ENCODE measurements around the gene LCK.
"Not testable (repeated sequence)": the region's sequence is repeated elsewhere in the genome, so short reads cannot be mapped to it uniquely, and the experiment has no call there.

LCK gene

DNA sequence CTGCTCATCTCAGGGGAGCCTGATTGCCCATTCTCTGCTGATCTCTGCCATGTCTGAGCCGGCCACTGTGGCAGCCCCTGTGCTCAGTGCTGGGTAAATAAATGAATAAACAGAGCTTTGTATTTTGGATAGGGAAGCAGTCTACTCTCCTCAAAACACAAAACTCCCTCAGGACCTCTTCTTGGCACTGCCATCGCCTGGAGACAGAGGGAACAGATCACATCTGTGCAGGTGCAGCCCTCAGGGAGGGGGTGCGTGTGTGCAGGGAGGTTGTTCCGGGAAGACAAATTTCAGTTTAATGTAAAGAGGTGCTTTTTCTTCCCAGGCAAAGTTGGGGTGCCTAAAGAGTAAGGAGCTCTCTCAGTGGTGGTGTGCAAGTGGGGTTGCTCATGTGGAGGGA, 11.7 kb upstream of the LCK start:
- in situ Hi-C loops (cut with HindIII; ENCODE audit: low sequenced_read_pairs): no loop called here

DNA sequence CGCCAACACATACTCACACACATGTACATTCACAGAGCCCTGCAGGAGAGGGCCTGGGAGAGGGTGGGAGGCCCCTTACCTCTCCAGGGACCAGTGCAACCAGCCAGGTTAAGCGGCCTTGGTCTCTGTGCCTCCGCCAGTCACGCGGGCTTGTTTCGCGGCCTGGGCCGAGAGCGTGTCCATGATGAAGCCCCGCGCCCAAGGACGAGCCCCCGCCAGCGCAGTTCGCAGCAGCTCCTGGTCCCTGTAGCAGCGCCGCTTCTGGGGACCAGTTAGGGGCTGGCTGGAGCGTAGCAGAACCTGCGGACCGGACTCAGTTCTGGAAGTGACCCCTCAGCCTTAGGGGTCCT, 11.3 kb upstream of the LCK start:
- in situ Hi-C loops (cut with HindIII; ENCODE audit: low sequenced_read_pairs): no loop called here

DNA sequence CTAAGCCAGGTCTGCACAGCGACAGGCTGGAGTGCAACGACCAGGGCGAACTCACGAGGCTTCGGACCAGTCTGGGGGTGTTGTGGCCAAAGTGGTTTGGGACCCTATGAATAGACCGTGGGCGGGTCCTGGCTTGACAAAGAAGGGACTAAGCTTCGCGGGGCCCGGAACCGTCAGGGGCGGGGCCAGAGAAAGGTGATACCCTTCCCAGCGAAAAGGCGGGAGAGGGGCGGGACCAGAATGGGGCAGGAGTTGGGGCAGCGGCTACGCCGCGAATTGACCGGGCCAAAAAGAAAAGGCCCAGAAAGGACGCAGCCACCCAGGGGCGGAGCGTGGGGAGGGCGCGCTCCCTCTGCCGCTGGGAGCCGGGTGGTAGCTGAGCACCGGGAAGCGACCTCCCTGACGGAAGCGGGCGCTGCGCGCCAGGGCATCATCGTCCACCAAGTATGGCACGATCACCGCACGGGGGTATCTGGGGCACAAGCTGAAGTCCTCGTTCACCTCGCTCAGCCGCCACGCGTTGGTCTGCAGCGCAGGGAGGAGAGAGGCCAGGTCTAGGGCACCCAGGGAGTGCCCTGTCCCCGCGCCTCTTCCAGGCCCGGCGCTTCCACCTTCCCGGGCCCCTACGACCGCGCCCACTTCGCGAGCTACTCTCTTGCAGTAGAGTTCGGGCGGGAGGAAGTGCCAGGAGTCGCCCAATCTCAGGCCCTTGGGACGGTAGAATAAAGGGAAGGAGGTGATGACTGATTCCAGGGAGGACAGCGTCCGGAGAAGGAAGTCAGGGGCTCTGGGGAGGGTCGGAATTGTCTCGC, 10.7 kb upstream of the LCK start:
- in situ Hi-C loops (cut with HindIII; ENCODE audit: low sequenced_read_pairs): no loop called here

DNA sequence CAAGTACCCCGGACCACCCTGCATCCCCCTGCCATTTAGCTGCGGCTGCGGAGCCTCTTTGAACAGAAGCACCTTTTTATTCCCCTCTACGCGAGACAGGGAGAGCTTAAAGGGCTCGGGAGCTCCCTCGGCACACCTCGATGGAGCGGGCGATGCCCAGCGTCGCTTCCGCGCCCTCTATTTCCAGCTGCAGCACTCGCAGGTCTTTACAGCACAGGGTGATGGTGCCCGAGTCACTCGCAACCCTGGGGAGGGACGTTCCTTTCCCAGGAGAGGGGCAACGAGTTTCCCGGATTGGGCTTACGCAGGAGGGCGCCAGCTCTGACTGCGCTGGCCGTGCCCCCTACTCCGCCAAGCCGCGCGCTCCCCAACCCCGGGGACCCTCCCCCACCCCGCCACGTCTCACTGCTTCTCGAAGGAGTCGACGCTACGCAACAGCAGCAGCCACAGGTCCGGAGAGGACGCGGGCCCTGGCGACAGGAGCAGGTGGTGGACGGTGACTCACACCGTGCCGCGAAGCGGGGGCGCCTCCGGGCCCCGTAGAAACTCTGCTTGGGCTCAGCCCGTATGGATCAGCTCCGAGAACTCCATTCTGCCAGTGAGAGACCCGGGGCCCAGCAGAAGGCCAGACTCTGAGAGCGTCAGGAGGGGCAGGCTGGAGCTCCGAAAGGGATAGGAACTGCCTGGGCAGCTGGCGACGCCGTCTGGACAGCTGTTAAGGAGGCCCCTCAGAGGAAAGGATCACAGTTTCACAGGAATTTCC, 9.9 kb upstream of the LCK start:
- in situ Hi-C loops (cut with HindIII; ENCODE audit: low sequenced_read_pairs): no loop called here

DNA sequence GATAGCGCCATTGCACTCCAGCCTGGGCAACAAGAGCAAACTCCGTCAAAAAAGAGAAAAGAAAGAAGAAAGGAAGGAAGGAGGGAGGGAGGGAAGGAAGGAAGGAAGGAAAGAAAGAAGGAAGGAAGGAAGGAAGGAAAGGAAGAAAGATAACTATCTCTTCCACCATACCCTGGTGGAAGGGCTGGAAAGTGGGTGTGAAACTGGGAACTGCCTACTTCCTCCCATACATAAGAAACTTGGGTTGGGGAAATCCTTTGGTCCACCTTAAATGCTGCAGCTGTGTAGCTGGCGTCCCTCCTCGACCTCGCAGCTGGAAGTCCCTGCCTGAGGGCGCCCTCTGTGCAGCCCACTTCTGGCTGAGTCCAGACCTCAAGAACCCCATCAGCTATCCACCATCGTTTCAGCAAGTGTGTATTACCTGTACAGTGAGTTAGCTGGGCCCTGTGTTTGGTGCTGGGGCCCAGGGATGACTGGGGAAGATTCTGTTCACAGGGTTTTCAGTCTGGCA, 8.7 kb upstream of the LCK start:
- in situ Hi-C loops (cut with HindIII; ENCODE audit: low sequenced_read_pairs): no loop called here

DNA sequence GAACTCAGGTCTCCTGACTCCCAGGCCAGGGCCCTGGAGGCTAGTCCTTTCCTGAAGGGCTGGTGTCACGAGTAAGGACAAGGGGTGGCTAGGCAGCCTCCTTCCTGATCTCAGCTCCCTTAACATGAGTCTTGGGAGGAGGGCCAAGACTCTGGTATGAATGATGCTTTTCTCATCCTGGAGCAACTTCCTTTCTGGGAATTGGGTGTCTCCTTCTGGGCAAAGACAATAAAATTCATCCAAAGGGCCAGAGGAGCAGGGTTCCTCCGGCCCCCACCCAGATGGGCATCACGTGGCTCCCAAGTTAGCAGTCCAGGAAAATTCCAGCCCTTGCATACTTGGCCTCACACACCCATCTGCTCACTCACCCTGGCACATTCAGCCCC, 4.2 kb upstream of the LCK start, which contains the start of gene FAM167B:
FAM167B (plus strand) TSS at position 335 of the 386 bp plus-strand sequence. CDS start 200 bp downstream, outside the sequence.
- in situ Hi-C loops (cut with HindIII; ENCODE audit: low sequenced_read_pairs): no loop called here

DNA sequence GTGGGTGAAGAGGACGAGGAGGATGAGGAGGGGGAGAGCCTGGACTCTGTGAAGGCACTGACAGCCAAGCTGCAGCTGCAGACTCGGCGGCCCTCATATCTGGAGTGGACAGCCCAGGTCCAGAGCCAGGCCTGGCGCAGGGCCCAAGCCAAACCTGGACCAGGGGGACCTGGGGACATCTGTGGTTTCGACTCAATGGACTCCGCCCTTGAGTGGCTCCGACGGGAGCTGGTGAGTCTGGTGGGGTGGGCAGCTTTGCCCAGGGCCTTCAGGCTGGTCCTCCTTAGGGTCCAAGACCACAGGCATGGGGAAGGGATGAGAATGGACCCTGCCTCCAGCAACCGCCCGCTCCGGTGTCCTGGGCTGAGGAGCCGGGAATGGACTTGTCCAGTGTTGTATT, 3.6 kb upstream of the LCK start:
- in situ Hi-C loops (cut with HindIII; ENCODE audit: low sequenced_read_pairs): no loop called here

DNA sequence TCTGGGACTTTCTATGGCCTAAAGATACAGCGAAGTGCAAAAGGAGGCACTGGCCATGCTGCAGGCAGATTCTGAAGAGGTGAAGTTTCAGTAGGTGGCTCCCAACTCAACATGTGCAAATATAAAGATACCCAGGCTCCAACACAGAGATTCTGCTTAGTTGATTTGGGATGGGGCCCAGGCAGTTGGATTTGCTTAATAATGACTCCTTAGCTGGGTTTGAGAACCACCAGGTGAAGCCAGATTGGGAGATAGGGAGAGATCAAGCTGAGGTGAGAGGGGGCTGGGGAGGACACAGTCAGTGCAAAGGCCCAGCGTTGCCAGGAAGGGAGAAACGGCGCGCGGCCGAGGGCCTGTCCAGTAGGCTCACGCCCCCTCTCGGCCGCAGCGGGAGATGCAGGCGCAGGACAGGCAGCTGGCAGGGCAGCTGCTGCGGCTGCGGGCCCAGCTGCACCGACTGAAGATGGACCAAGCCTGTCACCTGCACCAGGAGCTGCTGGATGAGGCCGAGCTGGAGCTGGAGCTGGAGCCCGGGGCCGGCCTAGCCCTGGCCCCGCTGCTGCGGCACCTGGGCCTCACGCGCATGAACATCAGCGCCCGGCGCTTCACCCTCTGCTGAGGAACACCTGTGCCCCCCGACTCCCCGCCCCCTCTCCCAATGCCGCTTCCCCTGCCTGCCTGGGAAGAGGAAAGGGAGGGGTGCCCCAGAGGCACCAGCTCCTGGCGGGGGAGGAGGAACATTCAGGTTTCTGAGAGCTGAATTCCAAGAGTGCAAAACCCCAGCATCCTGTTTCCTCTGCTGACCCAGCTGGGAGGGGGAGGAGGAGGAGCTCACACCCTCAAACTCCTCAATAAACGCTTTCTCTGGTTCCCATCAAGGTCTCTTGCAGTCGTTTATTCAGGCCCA, 2.8 kb upstream of the LCK start:
- in situ Hi-C loops (cut with HindIII; ENCODE audit: low sequenced_read_pairs): no loop called here

DNA sequence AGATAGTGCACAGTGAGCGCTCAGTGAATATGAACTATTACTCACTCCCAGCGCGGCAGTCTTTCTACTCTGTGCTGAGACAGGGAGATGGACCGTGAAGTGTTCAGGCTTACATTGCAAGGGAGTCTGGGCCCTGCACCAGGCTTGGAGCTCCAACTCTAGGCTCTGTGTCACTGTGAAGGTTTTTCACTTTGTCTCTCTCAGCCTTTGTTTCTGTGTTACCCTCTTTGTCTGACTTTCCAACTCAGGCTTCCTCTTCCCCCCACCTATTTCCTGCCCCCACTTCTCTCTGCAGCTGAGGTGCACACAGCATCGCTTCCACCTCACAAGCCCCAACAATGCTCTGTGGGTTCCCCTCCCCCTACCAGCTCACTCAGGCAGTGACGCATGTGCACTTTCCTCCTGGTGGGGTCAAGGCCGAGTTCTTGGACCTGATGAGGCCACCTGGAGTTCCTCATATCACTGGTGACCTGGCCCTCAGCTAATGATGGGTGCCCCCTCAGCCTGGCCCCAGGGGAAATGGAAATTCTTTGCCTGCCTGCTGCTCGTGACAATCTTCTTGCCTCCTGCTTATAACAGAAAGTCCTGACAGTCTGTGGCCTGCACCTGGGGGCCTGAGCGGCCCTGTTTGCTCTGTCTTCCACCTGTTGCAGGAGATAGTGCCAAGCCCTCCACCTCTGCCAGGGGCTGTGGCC, 1.1 kb upstream of the LCK start:
- in situ Hi-C loops (cut with HindIII; ENCODE audit: low sequenced_read_pairs): no loop called here

DNA sequence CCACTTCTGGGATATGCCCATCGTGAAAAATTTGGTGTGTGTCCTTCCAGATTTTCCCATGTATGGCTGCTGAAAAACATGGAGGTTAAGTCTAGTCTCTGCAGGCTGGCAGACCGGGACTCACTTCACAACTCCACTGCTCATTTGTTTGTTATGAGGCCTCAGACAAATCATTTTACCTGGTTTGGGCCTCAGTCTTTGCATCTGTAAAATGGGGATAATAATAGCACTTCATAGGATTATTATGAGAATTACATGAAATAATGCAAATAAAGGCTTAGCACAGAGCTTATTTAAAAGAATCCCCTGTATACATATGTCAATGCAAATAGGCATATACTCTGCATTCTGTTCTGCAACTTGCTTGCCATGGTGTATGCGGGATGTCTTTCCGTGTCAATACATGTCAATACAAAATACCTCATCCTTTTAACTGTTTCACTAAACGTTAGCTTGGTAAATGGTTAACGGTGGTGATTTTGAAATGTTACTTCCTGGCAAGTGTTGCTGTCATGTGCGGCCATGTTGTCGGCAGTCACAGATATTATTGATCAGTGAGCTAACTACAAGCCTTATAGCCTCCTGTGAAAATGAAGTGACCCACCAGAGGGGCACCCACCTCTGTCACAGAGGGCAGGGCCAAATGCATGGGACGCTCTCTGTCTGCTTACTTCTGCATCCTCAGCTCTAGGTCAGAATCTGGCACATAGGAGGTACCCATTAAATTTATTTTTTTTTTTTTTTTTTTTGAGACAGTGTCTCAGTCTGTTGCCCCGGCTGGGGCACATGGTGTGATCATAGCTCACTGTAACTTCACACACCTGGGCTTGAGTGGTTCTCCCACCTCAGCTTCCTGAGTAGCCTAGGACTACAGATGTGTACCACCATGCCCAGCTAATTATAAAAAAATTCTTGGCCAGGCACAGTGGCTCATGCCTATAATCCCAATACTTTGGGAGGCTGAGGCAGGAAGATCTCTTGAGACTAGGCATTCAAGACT, 4.3 kb downstream of the LCK start:
- in situ Hi-C loops (cut with HindIII; ENCODE audit: low sequenced_read_pairs): no loop called here

DNA sequence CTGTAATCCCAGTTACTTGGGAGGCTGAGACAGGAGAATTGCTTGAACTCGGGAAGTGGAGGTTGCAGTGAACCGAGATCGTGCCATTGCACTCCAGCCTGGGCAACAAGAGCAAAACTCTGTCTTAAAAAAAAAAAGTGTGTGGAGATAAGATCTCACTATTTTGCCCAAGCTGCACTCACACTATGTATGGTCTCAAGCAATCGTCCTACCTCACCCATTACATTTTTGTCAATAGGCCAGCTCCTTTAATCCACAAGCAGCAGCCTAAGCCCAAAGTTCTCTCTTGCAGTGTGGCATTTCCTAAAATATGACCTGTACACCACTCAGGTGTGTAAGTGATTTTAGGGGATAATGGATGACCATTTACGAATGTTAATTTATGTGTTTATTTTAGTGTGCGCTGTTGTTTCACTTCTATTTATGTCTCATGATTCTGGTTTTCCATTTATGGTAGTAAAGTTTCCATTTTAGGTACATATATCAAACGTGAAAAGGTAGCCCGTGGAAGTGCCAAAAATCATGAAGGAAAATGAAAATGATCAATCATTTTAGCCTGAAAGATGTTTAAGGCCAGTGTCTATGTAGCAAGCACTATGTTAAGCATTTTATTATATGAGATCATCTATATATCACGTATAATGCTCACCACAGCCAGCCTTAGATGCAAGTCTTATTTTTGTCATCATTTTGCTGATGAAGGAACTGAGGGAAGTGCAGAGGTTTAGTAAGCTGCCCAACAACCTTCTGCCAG, 5.6 kb downstream of the LCK start:
- in situ Hi-C loops (cut with HindIII; ENCODE audit: low sequenced_read_pairs): no loop called here

DNA sequence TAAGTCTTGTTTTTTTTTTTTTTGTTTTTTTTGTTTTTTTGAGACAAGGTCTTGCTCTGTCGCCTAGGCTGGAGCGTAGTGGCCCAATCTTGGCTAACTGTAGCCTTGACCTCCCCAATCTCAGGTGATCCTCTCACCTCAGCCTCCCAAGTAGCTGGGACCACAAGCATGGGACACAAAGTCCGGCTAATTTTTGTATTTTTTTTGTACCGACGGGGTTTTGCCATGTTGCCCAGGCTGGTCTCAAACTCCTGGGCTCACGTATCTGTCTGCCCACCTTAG, 6.1 kb downstream of the LCK start:
- in situ Hi-C loops (cut with HindIII; ENCODE audit: low sequenced_read_pairs): no loop called here

DNA sequence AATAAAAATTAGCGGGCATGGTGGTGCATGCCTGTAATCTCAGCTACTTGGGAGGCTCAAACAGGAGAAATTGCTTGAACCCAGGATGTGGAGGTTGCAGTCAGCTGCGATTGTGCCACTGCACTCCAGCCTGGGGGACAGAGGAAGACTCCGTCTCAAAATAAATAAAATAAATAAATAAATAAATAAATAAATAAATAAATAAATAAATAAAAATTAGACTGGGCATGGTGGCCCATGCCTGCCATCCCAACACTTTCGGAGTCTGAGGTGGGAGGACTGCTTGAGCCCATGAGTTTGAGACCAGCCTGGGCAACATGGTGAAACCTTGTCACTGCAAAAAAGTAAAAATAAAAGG, 12.2 kb downstream of the LCK start:
- in situ Hi-C loops (cut with HindIII; ENCODE audit: low sequenced_read_pairs): not testable (repeated sequence)

DNA sequence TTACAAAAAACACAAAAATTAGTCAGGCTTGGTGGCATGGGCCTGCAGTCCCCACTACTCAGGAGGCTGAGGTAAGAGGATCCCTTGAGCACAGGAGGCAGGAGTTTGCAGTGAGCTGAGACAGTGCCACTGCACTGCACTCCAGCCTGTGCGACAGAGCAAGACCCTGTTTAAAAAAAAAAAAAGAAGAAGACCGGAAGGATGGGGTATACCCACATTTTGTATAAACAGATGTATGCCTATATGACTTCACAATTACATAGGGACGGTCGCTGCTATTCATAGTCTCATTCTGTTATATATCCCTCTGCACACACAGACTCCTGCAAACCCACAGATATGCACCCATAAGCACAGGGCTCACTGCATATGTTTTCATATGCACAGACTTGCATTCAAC, 12.7 kb downstream of the LCK start:
- in situ Hi-C loops (cut with HindIII; ENCODE audit: low sequenced_read_pairs): no loop called here

DNA sequence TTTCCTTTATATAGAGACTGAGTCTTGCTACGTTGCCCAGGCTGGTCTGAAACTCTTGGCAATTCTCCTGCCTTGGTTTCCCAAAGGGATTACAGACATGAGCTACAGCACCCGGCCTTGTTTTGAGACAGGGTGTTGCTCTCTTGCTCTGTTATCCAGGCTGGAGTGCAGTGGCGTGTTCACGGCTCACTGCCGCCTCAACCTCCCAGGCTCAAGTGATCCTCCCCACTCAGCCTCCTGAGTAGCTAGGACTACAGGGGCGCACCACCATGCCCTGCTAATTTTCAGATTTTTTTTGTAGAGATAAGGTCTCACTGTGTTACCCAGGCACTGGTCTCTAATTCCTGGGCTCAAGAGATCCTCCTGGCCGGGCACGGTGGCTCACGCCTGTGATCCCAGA, 14.8 kb downstream of the LCK start:
- in situ Hi-C loops (cut with HindIII; ENCODE audit: low sequenced_read_pairs): no loop called here

DNA sequence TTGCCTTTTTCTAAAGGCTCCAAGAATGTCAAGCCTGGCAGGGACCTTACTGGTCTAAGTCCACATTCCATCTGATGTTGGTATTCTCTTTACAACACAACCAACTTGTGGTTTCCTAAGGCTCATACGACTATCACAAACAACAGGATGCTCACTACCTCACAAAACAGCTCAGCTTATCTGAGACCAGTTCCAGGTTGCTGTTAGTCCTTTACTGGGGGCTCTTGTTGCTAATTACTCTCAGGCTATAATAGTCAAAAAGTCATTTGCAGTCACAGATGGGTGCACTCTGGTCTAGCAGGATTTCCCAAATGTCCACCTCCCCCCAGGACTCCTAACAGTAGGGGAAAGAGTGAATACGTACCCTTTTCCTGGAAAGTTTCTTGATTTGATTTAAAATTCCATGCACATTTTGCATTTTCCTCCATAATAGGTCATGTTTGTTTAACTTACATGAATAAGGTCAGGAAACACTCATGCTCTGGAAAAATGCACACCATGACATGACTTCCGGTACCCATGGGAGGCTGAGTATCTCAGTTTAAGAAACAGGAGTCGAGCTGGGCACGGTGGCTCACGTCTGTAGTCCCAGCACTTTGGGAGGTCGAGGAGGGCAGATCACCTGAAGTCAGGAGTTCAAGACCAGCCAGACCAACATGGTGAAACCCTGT, 16.0 kb downstream of the LCK start:
- in situ Hi-C loops (cut with HindIII; ENCODE audit: low sequenced_read_pairs): no loop called here

DNA sequence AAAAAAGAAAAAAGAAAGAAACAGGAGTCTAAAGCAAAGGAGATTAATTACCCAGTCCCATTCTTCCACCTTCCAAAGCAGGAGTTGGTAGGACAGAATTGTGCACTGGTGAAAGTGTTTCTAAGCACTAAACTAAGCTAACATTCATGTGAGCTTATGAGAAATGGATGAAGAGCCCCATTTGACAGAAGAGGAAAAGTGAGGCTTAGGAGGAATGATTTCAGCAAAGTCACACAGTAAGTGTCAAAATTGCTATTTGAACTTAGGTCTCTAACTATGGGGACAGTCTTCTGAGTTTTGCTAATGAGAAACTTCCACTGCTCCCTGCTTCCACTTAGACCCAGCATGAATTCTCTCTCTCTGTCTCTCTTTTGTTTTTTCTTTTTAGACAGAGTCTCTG, 18.7 kb downstream of the LCK start:
- in situ Hi-C loops (cut with HindIII; ENCODE audit: low sequenced_read_pairs): no loop called here

DNA sequence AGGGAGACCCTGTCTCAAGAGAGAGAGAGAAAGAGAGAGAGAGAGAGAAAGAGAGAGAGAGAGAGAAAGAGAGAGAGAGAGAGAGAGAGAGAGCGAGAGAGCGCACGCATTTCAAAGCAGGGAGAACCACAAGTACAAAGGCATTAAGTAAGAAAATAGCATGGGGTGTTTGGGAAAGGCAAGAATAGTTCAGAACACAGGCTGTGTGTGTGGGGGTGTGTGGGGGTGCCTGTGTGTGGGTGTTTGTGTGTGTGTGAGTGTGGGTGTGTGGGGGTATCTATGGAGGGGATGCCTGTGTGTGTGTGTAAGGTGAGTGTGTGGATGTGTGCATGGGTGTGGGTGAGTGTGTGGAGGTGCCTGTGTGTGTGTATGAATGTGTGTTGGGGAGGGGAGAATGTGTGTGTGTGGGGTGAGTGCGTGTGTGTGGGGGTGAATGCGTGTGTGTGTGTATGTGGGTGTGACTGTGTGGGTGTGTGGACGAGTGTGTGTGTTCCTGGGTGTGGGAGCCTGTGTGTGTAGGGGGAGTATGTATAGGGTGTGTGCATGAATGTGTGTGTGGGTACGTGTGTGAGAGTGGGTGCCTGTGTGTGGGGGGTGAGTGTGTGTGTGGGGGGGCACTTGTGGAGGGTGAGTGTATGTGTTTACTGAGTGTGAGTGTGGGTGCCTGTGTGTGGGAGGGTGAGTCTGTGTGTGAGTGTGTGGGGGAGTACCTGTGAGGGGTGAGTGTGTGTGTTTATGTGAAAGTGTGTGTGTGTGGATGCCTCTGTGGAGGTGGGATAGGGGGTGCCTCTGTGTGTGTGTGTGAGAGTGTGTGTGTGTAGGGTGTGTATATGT, 21.7 kb downstream of the LCK start:
- in situ Hi-C loops (cut with HindIII; ENCODE audit: low sequenced_read_pairs): no loop called here
